Testis (tissue), 3 donors: ENCODE data around the gene CELF5. TPM values are rescaled to one million over a fixed set of nuclear protein-coding genes. Genes with fewer than 3 reads are reported as not detected.
"Not testable (repeated sequence)": the region's sequence is repeated elsewhere in the genome, so short reads cannot be mapped to it uniquely, and the experiment has no call there.

Experiments used
- DNase-seq: peaks from one replicate; pipeline ENCODE4 v3.0.0-alpha.2; 2019
- H3K27ac ChIP-seq, 2 donors: fragments of 200-600 bp; sonication (generic); one replicate each; pipeline ENCODE4 v1.5.1; 2019
- H3K27me3 ChIP-seq: fragments of 200-600 bp; sonication (generic); one replicate; pipeline ENCODE4 v1.5.1; 2019
- H3K36me3 ChIP-seq: fragments of 200-600 bp; sonication (generic); one replicate; pipeline ENCODE4 v1.5.1; 2017; ENCODE audit warnings: low read depth; ENCODE audit errors: missing control alignments
- H3K4me1 ChIP-seq: fragments of 200-600 bp; sonication (generic); one replicate; pipeline ENCODE4 v1.5.1; 2019
- H3K4me3 ChIP-seq, 2 donors: fragments of 200-600 bp; sonication (generic); one replicate each; pipeline ENCODE4 v1.5.1; 2017 to 2019
- H3K9me3 ChIP-seq: fragments of 200-600 bp; sonication (generic); one replicate; pipeline ENCODE4 v1.5.1; 2017
- CTCF ChIP-seq, 3 experiments: fragments of 450-650 bp in 2 of 3; fragments of 200-600 bp in 1 of 3; sonication (generic) in 1 of 3; IDR thresholded peaks; one replicate each; pipeline ENCODE4 v1.5.1; 2016 to 2019; ENCODE audit warnings: antibody characterized with exemption in 3 of 3, mild to moderate bottlenecking in 2 of 3, moderate library complexity in 1 of 3
- POLR2A ChIP-seq: fragments of 450-650 bp; IDR thresholded peaks from one replicate; pipeline ENCODE4 v1.6.1; 2017; ENCODE audit warnings: antibody characterized with exemption, mild to moderate bottlenecking, moderate library complexity
- WGBS, 2 donors: methylation state at CpG; one replicate each; pipeline ENCODE4 v1.1.5; 2018; 5-methylcytosine and 5-hydroxymethylcytosine counted together
- intact Hi-C: fragments of 100-400 bp; cut with DNase I; formaldehyde crosslinking; loops from one replicate; pipeline ENCODE4 v1.15.1; 2023; ENCODE audit warnings: low total_unique reads
- polyA plus RNA-seq: library from polyadenylated mRNA; stranded (reverse); fragments of 350-450 nt; fragmentation: Illumina TruSeq; extraction: RNeasy Lipid Tissue Mini Kit (QIAGEN cat#74804); gene quantifications from one replicate; pipeline ENCODE4 v1.2.3, GENCODE V29; 2014; ENCODE audit warnings: low read depth, low replicate concordance; ENCODE audit not compliant: insufficient read depth
- total RNA-seq, 2 donors: library from RNA; depleted of rRNA; stranded (reverse); fragments of >200 nt; gene quantifications; one replicate each; pipeline ENCODE4 v1.2.3, GENCODE V29; 2016

Gene CELF5
- total and polyA plus RNA-seq, 3 donors from 2014 or later: 3.1 to 8.7 (median 6.6) TPM

GRCh38 chr19:3333662-3334061 lies 109.2 kb downstream of the CELF5 start:
- 96 to 97% methylated on average over 8 of the region's 8 CpGs for WGBS, 2 donors
- no peak for DNase-seq
- H3K9me3 ChIP-seq: no peaks in the 10 kb centered on the region
- H3K4me3 ChIP-seq: no peak overlapping the region
- TF ChIP-seq POLR2A: no peak
- TF ChIP-seq CTCF (IDR thresholded peaks at IDR 0.05): no peak
- H3K36me3 ChIP-seq: no peaks in the 10 kb centered on the region
- H3K27me3 ChIP-seq: no peaks in the 10 kb centered on the region
- intact Hi-C loops: loop anchor here (10.0 kb wide), 1 partner anchor 101 kb away; no protein-coding TSS in a partner anchor
- peaks cover 35% of the 10 kb centered on the region for H3K4me1 ChIP-seq
- H3K27ac ChIP-seq: no peak overlapping the region

DNA sequence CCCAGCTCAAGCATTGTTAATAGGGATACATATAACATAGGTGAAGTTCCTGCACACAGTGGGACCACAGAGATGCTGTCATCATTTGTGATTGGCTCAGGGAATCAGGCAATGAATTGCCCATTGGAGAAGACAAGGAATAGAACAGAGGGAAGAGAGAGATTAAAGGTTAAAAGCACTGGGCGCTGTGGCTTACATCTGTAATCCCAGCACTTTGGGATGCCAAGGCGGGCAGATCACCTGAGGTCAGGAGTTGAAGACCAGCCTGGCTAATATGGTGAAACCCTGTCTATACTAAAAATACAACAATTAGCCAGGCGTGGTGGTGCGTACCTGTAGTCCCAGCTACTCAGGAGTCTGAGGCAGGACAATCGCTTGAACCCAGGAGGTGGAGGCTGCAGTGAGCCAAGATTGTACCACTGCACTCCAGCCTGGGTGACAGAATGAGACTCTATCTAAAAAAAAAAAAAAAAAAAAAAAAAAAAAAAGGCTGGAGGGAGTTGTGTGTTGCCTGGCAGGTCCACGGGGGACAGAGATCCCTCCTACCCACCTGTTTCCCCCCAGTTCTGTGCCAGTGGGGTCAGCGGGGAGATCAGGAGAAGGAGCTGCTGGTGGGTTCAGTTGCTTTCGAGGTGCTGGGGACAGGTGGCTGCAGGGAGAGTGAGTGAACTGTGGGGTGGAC lies 110.4 kb downstream of the CELF5 start:
- WGBS, 2 donors: 81 to 85% methylated on average over 8 of the region's 8 CpGs
- not testable (repeated sequence) for H3K9me3 ChIP-seq, DNase-seq, H3K27me3 ChIP-seq, H3K36me3 ChIP-seq, H3K4me3 ChIP-seq
- Histone ChIP-seq H3K4me1 (peaks cover 38% of the 10 kb centered on the region), H3K27ac (peak overlapping the region in 1 of 2 donors; percentile 39)
- intact Hi-C loops: loop anchor here (10.0 kb wide), 1 partner anchor 100 kb away; no protein-coding TSS in a partner anchor

GRCh38 chr19:3335431-3336350 lies 111.2 kb downstream of the CELF5 start:
- intact Hi-C loops: loop anchor here (10.0 kb wide), 1 partner anchor 99 kb away; no protein-coding TSS in a partner anchor
- WGBS, 2 donors: 78 to 94% methylated on average over 9 to 15 of the region's 15 CpGs
- peak; percentile 55 for DNase-seq
- no peaks in the 10 kb centered on the region for H3K9me3 ChIP-seq
- H3K27me3 ChIP-seq: no peaks in the 10 kb centered on the region
- no peak overlapping the region for H3K4me3 ChIP-seq
- peaks cover 38% of the 10 kb centered on the region for H3K4me1 ChIP-seq
- TF ChIP-seq POLR2A: no peak
- no peak for TF ChIP-seq CTCF (IDR thresholded peaks at IDR 0.05)
- H3K36me3 ChIP-seq: no peaks in the 10 kb centered on the region
- peak overlapping the region; percentile 39 to 77 for H3K27ac ChIP-seq

GRCh38 chr19:3336351-3336679 lies 111.9 kb downstream of the CELF5 start:
- no peaks in the 10 kb centered on the region for H3K9me3 ChIP-seq
- H3K27me3 ChIP-seq: no peaks in the 10 kb centered on the region
- TF ChIP-seq POLR2A: no peak
- TF ChIP-seq CTCF (IDR thresholded peaks at IDR 0.05): no peak
- intact Hi-C loops: loop anchor here (10.0 kb wide), 1 partner anchor 98 kb away; no protein-coding TSS in a partner anchor
- WGBS, 2 donors: 47 to 59% methylated on average over 5 of the region's 5 CpGs
- H3K4me3 ChIP-seq: no peak overlapping the region
- H3K36me3 ChIP-seq: no peaks in the 10 kb centered on the region
- DNase-seq: no peak
- peak overlapping the region; percentile 77 to 86 for H3K27ac ChIP-seq
- H3K4me1 ChIP-seq: peaks cover 38% of the 10 kb centered on the region
